GM12872 (cell line): Measurements from ENCODE around the gene NKX6-2.

Experiments
- CTCF ChIP-seq: IDR thresholded peaks from 3 replicates; pipeline ENCODE4 v1.5.1; 2011; ENCODE audit warnings: low read depth, mild to moderate bottlenecking, low read length, moderate library complexity; ENCODE audit not compliant: insufficient read depth

Gene NKX6-2

GRCh38 chr10:132799865-132800264 lies 13.9 kb upstream of the NKX6-2 start:
- TF ChIP-seq CTCF, result no peak

GRCh38 chr10:132798876-132799275 lies 12.9 kb upstream of the NKX6-2 start:
- no peak for TF ChIP-seq CTCF

GRCh38 chr10:132798403-132798802 lies 12.5 kb upstream of the NKX6-2 start:
- TF ChIP-seq CTCF, result no peak

- TF ChIP-seq CTCF, result no peak
Measured at GRCh38 chr10:132796846-132797245, 10.9 kb upstream of the NKX6-2 start.

GRCh38 chr10:132793871-132794849 lies 8.2 kb upstream of the NKX6-2 start:
- 0 out of 3 replicates have a peak, but pooled peaks have one; percentile 4 for TF ChIP-seq CTCF

GRCh38 chr10:132793213-132793612 lies 7.3 kb upstream of the NKX6-2 start:
- no peak for TF ChIP-seq CTCF

- no peak for TF ChIP-seq CTCF
Measured at GRCh38 chr10:132792796-132793195, 6.8 kb upstream of the NKX6-2 start.
